A549 (cell line): ENCODE data around the gene SPTLC3.

Experiments used
- BCL3 ChIP-seq: fragments of >200 bp; sonication (Bioruptor Twin); formaldehyde crosslinking; IDR thresholded peaks from 3 replicates; pipeline ENCODE4 v1.6.1; 2016
- CTCF ChIP-seq: fragments of >200 bp; sonication (Bioruptor Twin); formaldehyde crosslinking; IDR thresholded peaks from 3 replicates; pipeline ENCODE4 v1.5.1; 2016
- EHMT2 ChIP-seq: fragments of 200-600 bp; sonication (generic); IDR thresholded peaks from 2 replicates; pipeline ENCODE4 v1.6.1; 2016; ENCODE audit warnings: antibody characterized with exemption, low read depth, mild to moderate bottlenecking, moderate library complexity
- EP300 ChIP-seq, 2 experiments: fragments of >200 bp; sonication (Bioruptor Twin); formaldehyde crosslinking; IDR thresholded peaks; 2 replicates in 1 of 2; 3 replicates in 1 of 2; pipeline ENCODE4 v1.6.1; 2016 to 2017
- HMGXB4 ChIP-seq: fragments of 250-450 bp; sonication (Bioruptor Pico); IDR thresholded peaks from 2 replicates; pipeline ENCODE4 v1.5.0; 2021; ENCODE audit warnings: mild to moderate bottlenecking, moderate library complexity, borderline replicate concordance
- HOXA7 ChIP-seq: fragments of 250-450 bp; sonication (Bioruptor Pico); IDR thresholded peaks from 2 replicates; pipeline ENCODE4 v1.5.0; 2020; ENCODE audit warnings: mild to moderate bottlenecking, moderate library complexity
- JUN ChIP-seq, 2 experiments: fragments of >200 bp; sonication (Bioruptor Twin); formaldehyde crosslinking; IDR thresholded peaks; 2 replicates in 1 of 2; 3 replicates in 1 of 2; pipeline ENCODE4 v1.6.1; 2016 to 2017
- POLR2A ChIP-seq: IDR thresholded peaks from 2 replicates; pipeline ENCODE4 v1.6.1; 2012; ENCODE audit warnings: mild to moderate bottlenecking, low read length
- RAD21 ChIP-seq, 2 experiments: fragments of >200 bp in 1 of 2; sonication (Bioruptor Twin) in 1 of 2; formaldehyde crosslinking in 1 of 2; IDR thresholded peaks in 1 of 2; conservative IDR thresholded peaks in 1 of 2; 2 replicates in 1 of 2; 3 replicates in 1 of 2; pipeline ENCODE4 v1.6.1; 2012 to 2018; ENCODE audit warnings: inconsistent platforms in 1 of 2
- SMC3 ChIP-seq: fragments of >200 bp; sonication (Bioruptor Twin); formaldehyde crosslinking; IDR thresholded peaks from 3 replicates; pipeline ENCODE4 v1.6.1; 2018; ENCODE audit warnings: inconsistent platforms
- TF ChIP-seq, protein P1 (sequence below): IDR thresholded peaks from 2 replicates; pipeline ENCODE4 v1.6.1; 2012

GRCh38 chr20:13140775-13141174 is 132.0 kb downstream of the SPTLC3 start:
- TF ChIP-seq CTCF (no peak), BCL3 (no peak), RAD21 (conservative IDR thresholded peaks at IDR 0.05 in 1 of 2, IDR thresholded peaks at IDR 0.05 in 1 of 2) (no peak), JUN (IDR thresholded peaks at IDR 0.05) (no peak), POLR2A (no peak), EP300 (IDR thresholded peaks at IDR 0.05) (no peak), SMC3 (no peak), HMGXB4 (CRISPR knock-in tag) (no peak), EHMT2 (no peak), HOXA7 (no peak)
- TF ChIP-seq, protein P1, sequence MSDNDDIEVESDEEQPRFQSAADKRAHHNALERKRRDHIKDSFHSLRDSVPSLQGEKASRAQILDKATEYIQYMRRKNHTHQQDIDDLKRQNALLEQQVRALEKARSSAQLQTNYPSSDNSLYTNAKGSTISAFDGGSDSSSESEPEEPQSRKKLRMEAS, result no peak
